B cell (primary cell): ENCODE results near the gene VWA1. TPM values are rescaled to one million over a fixed set of nuclear protein-coding genes. Genes with fewer than 3 reads are reported as not detected.

Source experiments
- ATAC-seq: fragments of 200-7000 bp; cut with Tn5 transposase; one replicate; pipeline ENCODE4 v1.10.0; 2021; ENCODE audit warnings: low read depth, mild to moderate bottlenecking, moderate number of reproducible peaks, moderate library complexity
- CTCF ChIA-PET: fragments of 350-600 bp; sonication (Branson Sonifier 250); formaldehyde crosslinking; loops from one replicate; lab custom pipeline; 2021; ENCODE audit warnings: antibody characterized with exemption, inconsistent platforms; lab: Charles Lee
- POLR2A ChIA-PET: fragments of 350-600 bp; sonication (Branson Sonifier 250); formaldehyde crosslinking; loops from one replicate; lab custom pipeline; 2021; ENCODE audit warnings: antibody characterized with exemption; lab: Charles Lee
- DNase-seq: peaks from one replicate; pipeline ENCODE4 v3.0.0; 2013
- H2AFZ ChIP-seq: 2 replicates; pipeline ENCODE4 v1.6.1; 2012; ENCODE audit warnings: mild to moderate bottlenecking, low read depth, low read length; ENCODE audit not compliant: insufficient read depth, poor library complexity, severe bottlenecking
- H3K27ac ChIP-seq, 2 donors: 1 replicate in 1 of 2; 2 replicates in 1 of 2; pipeline ENCODE4 v1.5.1; 2012 to 2013; ENCODE audit warnings: low read length in 2 of 2, mild to moderate bottlenecking in 2 of 2, moderate library complexity in 1 of 2
- H3K27me3 ChIP-seq, 4 experiments: fragments of 200-600 bp in 1 of 4; sonication (generic) in 1 of 4; replicated peaks in 1 of 4; 1 replicate in 2 of 4; 2 replicates in 2 of 4; pipeline versions ENCODE4 v1.6.1 to v1.7.0; 2013 to 2016; ENCODE audit warnings: low read length in 3 of 4, mild to moderate bottlenecking in 2 of 4, mixed read lengths in 1 of 4, moderate library complexity in 1 of 4; ENCODE audit not compliant: insufficient read depth in 4 of 4, control insufficient read depth in 3 of 4; ENCODE audit errors: control extremely low read depth in 1 of 4
- H3K36me3 ChIP-seq, 2 experiments: replicated peaks in 1 of 2; 1 replicate in 1 of 2; 2 replicates in 1 of 2; pipeline versions ENCODE4 v1.6.1 to v1.7.1; 2013; ENCODE audit warnings: low read length in 1 of 2; ENCODE audit not compliant: insufficient read depth in 2 of 2, control insufficient read depth in 1 of 2; ENCODE audit errors: control extremely low read depth in 1 of 2, extremely low read depth in 1 of 2
- H3K4me1 ChIP-seq, 2 donors: fragments of 200-600 bp in 1 of 2; sonication (generic) in 1 of 2; 1 replicate in 1 of 2; 2 replicates in 1 of 2; pipeline versions ENCODE4 v1.5.1 to v1.6.1; 2013 to 2017; ENCODE audit warnings: low read length in 2 of 2; ENCODE audit not compliant: control insufficient read depth in 2 of 2, insufficient read depth in 2 of 2
- H3K4me2 ChIP-seq: replicated peaks from 2 replicates; pipeline ENCODE3; 2012; ENCODE audit warnings: mild to moderate bottlenecking, low read depth, low read length; ENCODE audit not compliant: poor library complexity, severe bottlenecking
- H3K4me3 ChIP-seq, 5 experiments: fragments of 200-600 bp in 1 of 5; sonication (generic) in 1 of 5; 1 replicate in 3 of 5; 2 replicates in 2 of 5; pipeline versions ENCODE4 v1.5.1 to v1.7.0; 2011 to 2016; ENCODE audit warnings: low read length in 4 of 5, mild to moderate bottlenecking in 4 of 5, low read depth in 2 of 5, control low read depth in 1 of 5, moderate library complexity in 1 of 5; ENCODE audit not compliant: insufficient read depth in 1 of 5; ENCODE audit errors: control extremely low read depth in 1 of 5, extremely low read depth in 1 of 5
- H3K79me2 ChIP-seq: fragments of 200-600 bp; sonication (generic); one replicate; pipeline ENCODE4 v1.6.0; 2016; ENCODE audit warnings: low read length; ENCODE audit not compliant: control insufficient read depth, insufficient read depth
- H3K9ac ChIP-seq: fragments of 200-600 bp; sonication (generic); 2 replicates; pipeline ENCODE4 v1.6.1; 2017; ENCODE audit warnings: mild to moderate bottlenecking, low read length, moderate library complexity
- H3K9me3 ChIP-seq, 3 donors: one replicate each; pipeline versions ENCODE4 v1.6.1 to v1.7.1; 2013; ENCODE audit warnings: low read length in 2 of 3; ENCODE audit not compliant: control insufficient read depth in 2 of 3, insufficient read depth in 1 of 3; ENCODE audit errors: control extremely low read depth in 1 of 3
- H4K20me1 ChIP-seq: 2 replicates; pipeline ENCODE4 v1.6.0; 2012; ENCODE audit warnings: mild to moderate bottlenecking, low read length; ENCODE audit not compliant: insufficient read depth, control insufficient read depth, poor library complexity, severe bottlenecking
- H3K27ac Mint-ChIP-seq: one replicate; pipeline ENCODE4 v1.8.0; 2021; ENCODE audit warnings: mixed read lengths
- H3K27me3 Mint-ChIP-seq: one replicate; pipeline ENCODE4 v1.8.0; 2021; ENCODE audit warnings: mixed read lengths
- H3K4me1 Mint-ChIP-seq: one replicate; pipeline ENCODE4 v1.8.0; 2021; ENCODE audit warnings: mixed read lengths
- H3K4me3 Mint-ChIP-seq: one replicate; pipeline ENCODE4 v1.8.0; 2021; ENCODE audit warnings: mixed read lengths
- H3K9me3 Mint-ChIP-seq: one replicate; pipeline ENCODE4 v1.8.0; 2022; ENCODE audit warnings: mixed read lengths; ENCODE audit not compliant: insufficient read depth
- CTCF ChIP-seq: fragments of 200-600 bp; IDR thresholded peaks from one replicate; pipeline ENCODE4 v1.8.0; 2022; ENCODE audit warnings: antibody characterized with exemption, mild to moderate bottlenecking
- EZH2 ChIP-seq: IDR thresholded peaks from 2 replicates; pipeline ENCODE4 v1.6.1; 2012; ENCODE audit warnings: borderline replicate concordance, low read depth, mild to moderate bottlenecking, moderate library complexity, low read length; ENCODE audit not compliant: insufficient read depth, poor library complexity, severe bottlenecking
- WGBS: methylation state at CpG from one replicate; pipeline ENCODE4 v1.1.5; 2013; ENCODE audit warnings: missing lambda C conversion rate; ENCODE audit not compliant: insufficient coverage; 5-methylcytosine and 5-hydroxymethylcytosine counted together
- intact Hi-C: fragments of 100-400 bp; cut with micrococcal nuclease; formaldehyde crosslinking; loops from one replicate; pipeline ENCODE4 v1.10.0; 2022
- polyA plus RNA-seq: library from polyadenylated mRNA; depleted of rRNA; stranded (reverse); fragments of >200 nt; gene quantifications from 2 replicates; pipeline ENCODE4 v1.2.3, GENCODE V29; 2012
- total RNA-seq, 2 donors: library from RNA; stranded (reverse); fragments of 120-200 nt in 1 of 2; gene quantifications; 1 replicate in 1 of 2; 2 replicates in 1 of 2; pipeline versions ENCODE4 v1.2.3 to v1.2.4, GENCODE V29; 2013 to 2022

Gene VWA1
- total and polyA plus RNA-seq, 2 donors (not counting 1 experiment from before 2014, with no cell fraction given), result 0.09 TPM; not detected in 1

GRCh38 chr1:1491601-1492000, 56.1 kb downstream of the VWA1 start:
- Histone ChIP-seq H4K20me1 (no peaks in the 10 kb centered on the region), H3K4me3 (no peak overlapping the region), H3K4me1 (no peaks in the 10 kb centered on the region), H3K9ac (no peak overlapping the region), H3K9me3 (peaks cover 0 to 25% (median 1%) of the 10 kb centered on the region in 3 donors), H3K27me3 (no peaks in the 10 kb centered on the region), H3K4me2 (no peak overlapping the region), H3K36me3 (peaks cover 3 to 24% of the 10 kb centered on the region in 2 experiments), H3K27ac (no peak overlapping the region), H2AFZ (no peak overlapping the region), H3K79me2 (no peaks in the 10 kb centered on the region)
- TF ChIP-seq CTCF (no peak), EZH2 (no peak)
- 99% methylated on average over 10 of the region's 10 CpGs for WGBS
- ATAC-seq (no peak), DNase-seq (no peak)
- Mint-ChIP-seq H3K27ac (no peak overlapping the region), H3K4me3 (no peak overlapping the region), H3K9me3 (peaks cover 4% of the 10 kb centered on the region), H3K4me1 (no peaks in the 10 kb centered on the region), H3K27me3 (no peaks in the 10 kb centered on the region)
- ChIA-PET CTCF (no interaction called here), POLR2A (no interaction called here)
- intact Hi-C loops, result no loop called here

Other genes starting within 250 kb of the VWA1 start
- gene TNFRSF18, start 229.1 kb upstream of the VWA1 start, total RNA-seq, result 33.5 and 38.1 TPM in 2 replicates
- 10.1 and 25.2 TPM in 2 replicates for gene TNFRSF18, start 229.1 kb upstream of the VWA1 start, polyA plus RNA-seq
- gene TNFRSF4, start 221.5 kb upstream of the VWA1 start, total RNA-seq, result 1.8 and 2.3 TPM in 2 replicates
- 0.63 and 1.9 TPM in 2 replicates for gene TNFRSF4, start 221.5 kb upstream of the VWA1 start, polyA plus RNA-seq
- gene SDF4, start 203.7 kb upstream of the VWA1 start, total RNA-seq, result 143 and 151 TPM in 2 replicates
- 100 and 104 TPM in 2 replicates for gene SDF4, start 203.7 kb upstream of the VWA1 start, polyA plus RNA-seq
- gene B3GALT6, start 203.5 kb upstream of the VWA1 start, total RNA-seq, result 21.0 TPM in 2 replicates
- gene B3GALT6, start 203.5 kb upstream of the VWA1 start, polyA plus RNA-seq, result 4.7 and 5.9 TPM in 2 replicates
- 3.2 and 6.1 TPM in 2 replicates for gene C1QTNF12, start 189.0 kb upstream of the VWA1 start, total RNA-seq
- 1.2 and 1.8 TPM in 2 replicates for gene C1QTNF12, start 189.0 kb upstream of the VWA1 start, polyA plus RNA-seq
- 115 and 120 TPM in 2 replicates for gene UBE2J2, start 161.8 kb upstream of the VWA1 start, total RNA-seq
- gene UBE2J2, start 161.8 kb upstream of the VWA1 start, polyA plus RNA-seq, result 32.8 and 40.1 TPM in 2 replicates
- gene SCNN1D, start 155.3 kb upstream of the VWA1 start, total RNA-seq, result 7.3 and 10.6 TPM in 2 replicates
- 14.7 and 21.3 TPM in 2 replicates for gene SCNN1D, start 155.3 kb upstream of the VWA1 start, polyA plus RNA-seq
- 40.7 and 49.1 TPM in 2 replicates for gene ACAP3, start 127.8 kb upstream of the VWA1 start, total RNA-seq
- 124 and 126 TPM in 2 replicates for gene ACAP3, start 127.8 kb upstream of the VWA1 start, polyA plus RNA-seq
- gene PUSL1, start 127.1 kb upstream of the VWA1 start, total RNA-seq, result 15.7 and 17.9 TPM in 2 replicates
- 21.3 and 25.8 TPM in 2 replicates for gene PUSL1, start 127.1 kb upstream of the VWA1 start, polyA plus RNA-seq
- 149 and 167 TPM in 2 replicates for gene INTS11, start 111.0 kb upstream of the VWA1 start, total RNA-seq
- gene INTS11, start 111.0 kb upstream of the VWA1 start, polyA plus RNA-seq, result 245 and 279 TPM in 2 replicates
- 18.8 and 21.6 TPM in 2 replicates for gene CPTP, start 110.9 kb upstream of the VWA1 start, total RNA-seq
- gene CPTP, start 110.9 kb upstream of the VWA1 start, polyA plus RNA-seq, result 8.0 and 17.1 TPM in 2 replicates
- 4.0 and 4.1 TPM in 2 replicates for gene TAS1R3, start 104.4 kb upstream of the VWA1 start, total RNA-seq
- gene TAS1R3, start 104.4 kb upstream of the VWA1 start, polyA plus RNA-seq, result 5.7 and 11.7 TPM in 2 replicates
- gene DVL1, start 86.3 kb upstream of the VWA1 start, total RNA-seq, result 46.1 and 48.2 TPM in 2 replicates
- gene DVL1, start 86.3 kb upstream of the VWA1 start, polyA plus RNA-seq, result 46.0 and 53.5 TPM in 2 replicates
- gene MXRA8, start 77.1 kb upstream of the VWA1 start, total RNA-seq, result not detected in 2 replicates
- gene MXRA8, start 77.1 kb upstream of the VWA1 start, polyA plus RNA-seq, result 0.10 and 0.25 TPM in 2 replicates
- gene AURKAIP1, start 60.5 kb upstream of the VWA1 start, total RNA-seq, result 61.7 and 67.0 TPM in 2 replicates
- 47.3 and 61.1 TPM in 2 replicates for gene AURKAIP1, start 60.5 kb upstream of the VWA1 start, polyA plus RNA-seq
- 347 and 367 TPM in 2 replicates for gene CCNL2, start 36.4 kb upstream of the VWA1 start, total RNA-seq
- gene CCNL2, start 36.4 kb upstream of the VWA1 start, polyA plus RNA-seq, result 263 and 333 TPM in 2 replicates
- gene MRPL20, start 28.4 kb upstream of the VWA1 start, total RNA-seq, result 119 and 129 TPM in 2 replicates
- gene MRPL20, start 28.4 kb upstream of the VWA1 start, polyA plus RNA-seq, result 55.9 and 59.3 TPM in 2 replicates
- not detected in 2 replicates for gene ANKRD65, start 14.4 kb upstream of the VWA1 start, total RNA-seq
- 0.12 TPM in 1 of 2 replicates, not detected in the other for gene ANKRD65, start 14.4 kb upstream of the VWA1 start, polyA plus RNA-seq
- gene ATAD3C, start 14.0 kb downstream of the VWA1 start, total RNA-seq, result 0.20 and 0.56 TPM in 2 replicates
- 1.1 TPM in 2 replicates for gene ATAD3C, start 14.0 kb downstream of the VWA1 start, polyA plus RNA-seq
- 51.4 and 51.5 TPM in 2 replicates for gene ATAD3B, start 36.1 kb downstream of the VWA1 start, total RNA-seq
- 50.9 and 62.0 TPM in 2 replicates for gene ATAD3B, start 36.1 kb downstream of the VWA1 start, polyA plus RNA-seq
- gene ATAD3A, start 76.5 kb downstream of the VWA1 start, total RNA-seq, result 17.5 and 22.9 TPM in 2 replicates
- gene ATAD3A, start 76.5 kb downstream of the VWA1 start, polyA plus RNA-seq, result 17.8 and 18.2 TPM in 2 replicates
- gene TMEM240, start 104.9 kb downstream of the VWA1 start, total RNA-seq, result 0.66 and 1.8 TPM in 2 replicates
- 0.28 and 0.40 TPM in 2 replicates for gene TMEM240, start 104.9 kb downstream of the VWA1 start, polyA plus RNA-seq
- gene SSU72, start 139.2 kb downstream of the VWA1 start, total RNA-seq, result 111 and 112 TPM in 2 replicates
- gene SSU72, start 139.2 kb downstream of the VWA1 start, polyA plus RNA-seq, result 86.8 and 108 TPM in 2 replicates
- 1.4 and 1.6 TPM in 2 replicates for gene FNDC10, start 164.4 kb downstream of the VWA1 start, total RNA-seq
- gene FNDC10, start 164.4 kb downstream of the VWA1 start, polyA plus RNA-seq, result 0.52 and 1.4 TPM in 2 replicates
- gene MIB2, start 179.8 kb downstream of the VWA1 start, total RNA-seq, result 95.9 and 98.1 TPM in 2 replicates
- 94.0 and 152 TPM in 2 replicates for gene MIB2, start 179.8 kb downstream of the VWA1 start, polyA plus RNA-seq
- 1.0 and 1.5 TPM in 2 replicates for gene MMP23B, start 196.5 kb downstream of the VWA1 start, total RNA-seq
- 1.7 and 3.4 TPM in 2 replicates for gene MMP23B, start 196.5 kb downstream of the VWA1 start, polyA plus RNA-seq
- 35.3 and 36.3 TPM in 2 replicates for gene CDK11B, start 223.3 kb downstream of the VWA1 start, total RNA-seq
- gene CDK11B, start 223.3 kb downstream of the VWA1 start, polyA plus RNA-seq, result 14.1 and 19.6 TPM in 2 replicates